Activated CD4-positive, alpha-beta memory T cell treated with anti-CD3 and anti-CD28 coated beads, Interleukin-2, amount 10 ng/mL, durations not matched to agents 7 days and 5 days (primary cell): Measurements from ENCODE around the gene EFHC1. TPM values are rescaled to one million over a fixed set of nuclear protein-coding genes. Genes with fewer than 3 reads are reported as not detected.

Experiments used
- CTCF ChIA-PET: fragments of 350-600 bp; sonication (Branson Sonifier 250); formaldehyde crosslinking; loops from one replicate; lab custom pipeline; 2021; ENCODE audit warnings: antibody characterized with exemption, inconsistent platforms; lab: Charles Lee
- POLR2A ChIA-PET: fragments of 350-600 bp; sonication (Branson Sonifier 250); formaldehyde crosslinking; loops from one replicate; lab custom pipeline; 2021; ENCODE audit warnings: antibody characterized with exemption; lab: Charles Lee
- DNase-seq: peaks from one replicate; pipeline ENCODE4 v3.0.0-alpha.2; 2020
- H3K27ac Mint-ChIP-seq: one replicate; pipeline ENCODE4 v1.8.0; 2021; ENCODE audit warnings: mild to moderate bottlenecking, mixed read lengths
- H3K27me3 Mint-ChIP-seq: one replicate; pipeline ENCODE4 v1.8.0; 2021; ENCODE audit warnings: mixed read lengths
- H3K36me3 Mint-ChIP-seq: one replicate; pipeline ENCODE4 v1.8.0; 2021; ENCODE audit warnings: low read depth, mixed read lengths
- H3K4me1 Mint-ChIP-seq: one replicate; pipeline ENCODE4 v1.8.0; 2021; ENCODE audit warnings: mixed read lengths
- H3K4me3 Mint-ChIP-seq: one replicate; pipeline ENCODE4 v1.8.0; 2021; ENCODE audit warnings: mild to moderate bottlenecking, mixed read lengths
- H3K9me3 Mint-ChIP-seq: one replicate; pipeline ENCODE4 v1.8.0; 2021; ENCODE audit warnings: mixed read lengths
- total RNA-seq, 2 experiments: library from RNA; stranded (reverse); gene quantifications; one replicate each; pipeline ENCODE4 v1.2.3, GENCODE V29; 2021

The EFHC1 gene
- total RNA-seq, 2 experiments from 2014 or later, result 1.6 to 3.4 TPM

- Mint-ChIP-seq H3K4me1 (peaks cover 60% of the 10 kb centered on the region), H3K27me3 (no peaks in the 10 kb centered on the region), H3K4me3 (no peak overlapping the region), H3K27ac (peak overlapping the region; percentile 92), H3K9me3 (peaks cover 11% of the 10 kb centered on the region), H3K36me3 (peaks cover 20% of the 10 kb centered on the region)
- POLR2A ChIA-PET, result interaction anchor here (2.7 to 5.0 kb wide), 3 partner anchors 11 to 104 kb away, joined by 45 to 75 read pairs (median 54); partner anchors contain the start of genes MCM3 and PAQR8
- CTCF ChIA-PET, result interaction anchor here (1.3 to 6.3 kb wide), 5 partner anchors 9 to 124 kb away, joined by 3 to 71 read pairs (median 48); partner anchors contain the start of genes MCM3 and PAQR8
- DNase-seq, result no peak
Observed at GRCh38 chr6:52388790-52389189, 31.4 kb upstream of the EFHC1 start.

DNA sequence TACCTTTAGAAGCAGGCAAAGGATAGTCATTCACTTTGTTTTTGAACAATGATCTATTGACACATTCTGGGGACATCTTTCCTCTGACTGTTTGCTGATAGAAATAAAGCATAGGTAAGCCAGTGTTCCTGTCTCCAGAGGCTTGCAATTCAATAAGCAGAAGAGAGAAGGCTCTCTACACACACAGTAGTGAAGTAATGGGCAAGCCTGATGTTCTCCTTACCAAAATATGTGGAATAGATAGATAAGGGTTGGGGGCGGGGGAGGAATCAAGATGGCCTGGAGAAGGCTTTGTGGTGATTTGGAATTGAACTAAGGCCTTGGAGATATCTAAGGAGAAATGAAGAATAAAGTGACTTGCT lies 30.9 kb upstream of the EFHC1 start:
- peak overlapping the region; percentile 44 for H3K4me3 Mint-ChIP-seq
- peaks cover 8% of the 10 kb centered on the region for H3K9me3 Mint-ChIP-seq
- ChIA-PET CTCF (interaction anchor here (0.6 to 6.3 kb wide), 13 partner anchors 8 to 128 kb away, joined by 3 to 71 read pairs (median 4); partner anchors contain the start of genes EFHC1, MCM3 and PAQR8), POLR2A (interaction anchor here (1.0 to 5.0 kb wide), 8 partner anchors 8 to 227 kb away, joined by 3 to 75 read pairs (median 14); partner anchors contain the start of genes MCM3 and PAQR8)
- H3K27me3 Mint-ChIP-seq, result no peaks in the 10 kb centered on the region
- H3K4me1 Mint-ChIP-seq, result peaks cover 62% of the 10 kb centered on the region
- peak overlapping the region; percentile 92 for H3K27ac Mint-ChIP-seq
- peaks cover 16% of the 10 kb centered on the region for H3K36me3 Mint-ChIP-seq
- DNase-seq, result no peak

DNA sequence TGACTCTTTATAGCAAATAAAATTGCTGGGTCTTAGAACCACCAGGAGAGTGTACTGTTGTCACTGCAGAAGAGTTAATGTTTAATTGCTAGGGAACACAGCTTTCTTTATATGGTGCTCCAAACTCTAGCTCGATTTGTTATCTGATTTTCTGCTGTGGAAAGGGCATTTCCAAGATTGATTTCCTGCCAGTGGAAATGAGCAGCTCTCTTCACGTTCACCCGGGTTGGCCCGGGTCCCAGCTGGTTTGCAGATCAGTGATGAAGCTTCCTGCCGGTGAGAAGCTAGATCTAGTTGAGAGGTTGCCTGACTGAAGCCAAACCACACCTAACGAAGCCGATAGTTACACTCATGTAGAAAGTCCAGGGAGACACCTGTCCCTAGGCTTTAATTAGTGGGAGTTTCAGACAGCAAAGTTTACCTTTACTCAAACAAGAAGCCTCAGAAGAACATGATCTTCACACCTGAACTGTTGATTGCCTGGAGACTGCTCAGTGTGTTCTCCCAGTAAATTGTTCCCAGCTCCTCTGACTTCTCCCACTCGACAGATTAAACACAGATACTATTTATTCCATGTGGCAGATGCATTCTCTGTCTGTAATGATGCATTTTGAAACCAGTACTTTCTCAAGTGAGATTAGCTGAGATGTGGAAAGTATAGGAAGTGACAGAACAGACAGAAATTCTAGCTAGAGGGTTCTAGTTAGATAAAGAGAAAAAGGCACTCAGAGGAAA lies 30.3 kb upstream of the EFHC1 start:
- ChIA-PET POLR2A (interaction anchor here (0.7 to 5.0 kb wide), 19 partner anchors 9 to 676 kb away, joined by 3 to 75 read pairs (median 4); partner anchors contain the start of genes FBXO9, MCM3 and PAQR8), CTCF (interaction anchor here (0.6 to 6.3 kb wide), 15 partner anchors 8 to 205 kb away, joined by 3 to 71 read pairs (median 4); partner anchors contain the start of genes EFHC1, MCM3 and PAQR8)
- Mint-ChIP-seq H3K9me3 (peaks cover 7% of the 10 kb centered on the region), H3K27me3 (no peaks in the 10 kb centered on the region), H3K27ac (peak overlapping the region; percentile 92), H3K36me3 (peaks cover 14% of the 10 kb centered on the region), H3K4me1 (peaks cover 67% of the 10 kb centered on the region), H3K4me3 (peak overlapping the region; percentile 44)
- DNase-seq, result peak; percentile 61

- DNase-seq, result peak; percentile 72
- no peaks in the 10 kb centered on the region for H3K27me3 Mint-ChIP-seq
- peaks cover 14% of the 10 kb centered on the region for H3K36me3 Mint-ChIP-seq
- POLR2A ChIA-PET, result interaction anchor here (0.7 to 5.0 kb wide), 20 partner anchors 9 to 676 kb away, joined by 3 to 75 read pairs (median 4); partner anchors contain the start of genes FBXO9, MCM3, PAQR8 and TMEM14A
- peak overlapping the region; percentile 92 for H3K27ac Mint-ChIP-seq
- peaks cover 7% of the 10 kb centered on the region for H3K9me3 Mint-ChIP-seq
- peak overlapping the region; percentile 44 for H3K4me3 Mint-ChIP-seq
- H3K4me1 Mint-ChIP-seq, result peaks cover 64% of the 10 kb centered on the region
- CTCF ChIA-PET, result interaction anchor here (0.8 to 6.3 kb wide), 10 partner anchors 8 to 204 kb away, joined by 3 to 71 read pairs (median 5); partner anchors contain the start of genes EFHC1, MCM3 and PAQR8
Observed at GRCh38 chr6:52390361-52390727, 29.8 kb upstream of the EFHC1 start.

- Mint-ChIP-seq H3K27ac (no peak overlapping the region), H3K4me1 (peaks cover 75% of the 10 kb centered on the region), H3K36me3 (peaks cover 12% of the 10 kb centered on the region), H3K27me3 (peaks cover 4% of the 10 kb centered on the region), H3K4me3 (no peak overlapping the region), H3K9me3 (peaks cover 2% of the 10 kb centered on the region)
- ChIA-PET CTCF (interaction anchor here (0.5 to 6.3 kb wide), 8 partner anchors 9 to 604 kb away, joined by 3 to 71 read pairs (median 5); partner anchors contain the start of genes GSTA4, MCM3 and PAQR8), POLR2A (interaction anchor here (1.1 to 5.0 kb wide), 6 partner anchors 9 to 279 kb away, joined by 3 to 75 read pairs (median 26); partner anchors contain the start of genes MCM3, PAQR8 and TMEM14A)
- DNase-seq, result no peak
Observed at GRCh38 chr6:52391599-52391998, 28.5 kb upstream of the EFHC1 start.

- peaks cover 89% of the 10 kb centered on the region for H3K4me1 Mint-ChIP-seq
- H3K27ac Mint-ChIP-seq, result no peak overlapping the region
- ChIA-PET CTCF (interaction anchor here (1.2 to 4.4 kb wide), 2 partner anchors 108 to 270 kb away, joined by 4 to 54 read pairs; partner anchors contain the start of gene MCM3), POLR2A (interaction anchor here (1.1 to 4.7 kb wide), 3 partner anchors 7 to 108 kb away, joined by 6 to 45 read pairs (median 7); partner anchors contain the start of genes MCM3 and PAQR8)
- no peak for DNase-seq
- H3K4me3 Mint-ChIP-seq, result no peak overlapping the region
- H3K9me3 Mint-ChIP-seq, result no peaks in the 10 kb centered on the region
- peaks cover 4% of the 10 kb centered on the region for H3K27me3 Mint-ChIP-seq
- H3K36me3 Mint-ChIP-seq, result peaks cover 9% of the 10 kb centered on the region
Observed at GRCh38 chr6:52392944-52393343, 27.2 kb upstream of the EFHC1 start.

DNA sequence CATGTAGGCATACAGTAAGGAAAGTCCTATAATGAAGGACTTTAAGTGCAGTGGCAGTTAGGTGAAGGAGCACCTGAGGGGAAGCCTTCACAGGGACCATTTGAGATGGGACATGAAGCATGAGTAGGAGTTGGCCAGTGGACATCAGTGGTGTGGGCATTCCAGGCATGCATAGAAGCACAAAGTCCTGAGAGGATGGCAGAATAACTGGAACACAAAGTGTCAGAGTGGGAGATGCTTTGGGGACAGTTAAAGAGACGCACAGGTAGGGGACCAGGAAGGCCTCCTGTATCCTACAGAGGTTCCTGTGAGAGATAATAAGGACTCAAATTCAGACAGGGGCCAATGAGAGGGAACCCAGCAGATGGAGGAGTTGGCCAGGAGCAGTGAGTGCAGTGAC lies 26.4 kb upstream of the EFHC1 start:
- peak overlapping the region; percentile 30 for H3K4me3 Mint-ChIP-seq
- POLR2A ChIA-PET, result interaction anchor here (0.6 to 1.2 kb wide), 2 partner anchors 32 to 108 kb away, joined by 3 to 5 read pairs; partner anchors contain the start of gene PAQR8
- H3K4me1 Mint-ChIP-seq, result peaks cover 92% of the 10 kb centered on the region
- CTCF ChIA-PET, result no interaction called here
- peaks cover 9% of the 10 kb centered on the region for H3K36me3 Mint-ChIP-seq
- no peaks in the 10 kb centered on the region for H3K9me3 Mint-ChIP-seq
- H3K27ac Mint-ChIP-seq, result peak overlapping the region; percentile 16
- DNase-seq, result no peak
- H3K27me3 Mint-ChIP-seq, result peaks cover 4% of the 10 kb centered on the region

GRCh38 chr6:52394251-52394666 lies 25.9 kb upstream of the EFHC1 start:
- DNase-seq, result no peak
- ChIA-PET CTCF (no interaction called here), POLR2A (interaction anchor here (0.6 to 1.2 kb wide), 2 partner anchors 32 to 109 kb away, joined by 3 to 5 read pairs; partner anchors contain the start of gene PAQR8)
- H3K9me3 Mint-ChIP-seq, result no peaks in the 10 kb centered on the region
- H3K27me3 Mint-ChIP-seq, result peaks cover 4% of the 10 kb centered on the region
- H3K36me3 Mint-ChIP-seq, result peaks cover 9% of the 10 kb centered on the region
- peaks cover 92% of the 10 kb centered on the region for H3K4me1 Mint-ChIP-seq
- peak overlapping the region; percentile 16 for H3K27ac Mint-ChIP-seq
- H3K4me3 Mint-ChIP-seq, result peak overlapping the region; percentile 30

- Mint-ChIP-seq H3K4me3 (no peak overlapping the region), H3K36me3 (peaks cover 9% of the 10 kb centered on the region), H3K27me3 (peaks cover 4% of the 10 kb centered on the region), H3K9me3 (no peaks in the 10 kb centered on the region), H3K4me1 (peaks cover 88% of the 10 kb centered on the region), H3K27ac (no peak overlapping the region)
- POLR2A ChIA-PET, result interaction anchor here (3.5 to 3.6 kb wide), 2 partner anchors 33 to 111 kb away, joined by 34 to 54 read pairs; partner anchors contain the start of genes MCM3 and PAQR8
- CTCF ChIA-PET, result interaction anchor here (1.2 to 8.0 kb wide), 3 partner anchors 12 to 111 kb away, joined by 5 to 159 read pairs (median 22); partner anchors contain the start of genes MCM3 and PAQR8
- DNase-seq, result no peak
Observed at GRCh38 chr6:52395969-52396368, 24.2 kb upstream of the EFHC1 start.

GRCh38 chr6:52399511-52400312 lies 20.4 kb upstream of the EFHC1 start:
- CTCF ChIA-PET, result interaction anchor here (0.7 to 8.0 kb wide), 24 partner anchors 10 to 263 kb away, joined by 3 to 159 read pairs (median 4); partner anchors contain the start of genes MCM3 and PAQR8
- Mint-ChIP-seq H3K4me3 (no peak overlapping the region), H3K27me3 (peaks cover 4% of the 10 kb centered on the region), H3K9me3 (no peaks in the 10 kb centered on the region), H3K36me3 (peaks cover 24% of the 10 kb centered on the region), H3K4me1 (peaks cover 53% of the 10 kb centered on the region), H3K27ac (no peak overlapping the region)
- POLR2A ChIA-PET, result interaction anchor here (1.4 to 6.4 kb wide), 4 partner anchors 9 to 116 kb away, joined by 6 to 45 read pairs (median 10); partner anchors contain the start of genes MCM3 and PAQR8
- DNase-seq, result no peak

DNA sequence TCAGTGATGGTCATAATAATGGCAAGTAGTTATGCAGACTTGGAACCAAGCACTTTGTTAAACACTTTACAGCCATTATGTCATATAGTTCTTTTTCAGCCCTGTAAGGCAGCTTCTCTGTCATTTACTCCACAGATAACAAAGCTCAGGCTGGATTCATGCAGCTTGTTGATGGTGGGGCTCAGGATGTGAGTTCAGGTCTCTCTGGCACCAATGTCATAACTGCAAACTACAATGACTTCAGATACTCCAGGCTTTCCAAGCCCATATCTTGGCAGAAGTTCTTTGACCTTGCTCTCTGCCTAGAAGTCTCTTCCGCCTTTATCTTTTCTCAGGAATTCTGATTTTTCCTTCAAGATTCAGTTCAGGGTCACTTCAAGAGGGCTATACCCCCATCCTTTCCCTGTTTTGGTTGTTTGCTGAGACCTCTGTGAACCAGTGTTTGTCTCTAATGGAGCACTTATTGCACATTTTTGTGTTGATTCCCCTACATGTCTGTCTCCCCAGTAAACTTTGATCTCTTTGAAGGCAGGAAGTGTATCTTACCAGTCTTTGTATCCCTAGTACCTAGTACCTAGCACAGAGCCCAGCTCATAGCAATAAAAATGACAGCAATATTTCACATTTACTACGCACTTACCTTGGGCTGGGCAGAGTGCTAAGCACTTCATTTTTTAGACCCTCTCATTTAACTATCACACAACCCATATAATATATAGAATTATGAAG lies 19.7 kb upstream of the EFHC1 start:
- no peaks in the 10 kb centered on the region for H3K9me3 Mint-ChIP-seq
- peaks cover 25% of the 10 kb centered on the region for H3K36me3 Mint-ChIP-seq
- peaks cover 49% of the 10 kb centered on the region for H3K4me1 Mint-ChIP-seq
- POLR2A ChIA-PET, result interaction anchor here (1.4 to 6.4 kb wide), 4 partner anchors 10 to 117 kb away, joined by 6 to 45 read pairs (median 10); partner anchors contain the start of genes MCM3 and PAQR8
- CTCF ChIA-PET, result interaction anchor here (0.7 to 8.0 kb wide), 24 partner anchors 10 to 238 kb away, joined by 3 to 159 read pairs (median 4); partner anchors contain the start of genes MCM3 and PAQR8
- no peak for DNase-seq
- no peak overlapping the region for H3K4me3 Mint-ChIP-seq
- peaks cover 4% of the 10 kb centered on the region for H3K27me3 Mint-ChIP-seq
- H3K27ac Mint-ChIP-seq, result no peak overlapping the region
